Measurements from ENCODE around the gene ADAMTSL3.
"Not testable (repeated sequence)": the region's sequence is repeated elsewhere in the genome, so short reads cannot be mapped to it uniquely, and the experiment has no call there.

- not testable (repeated sequence) for TF ChIP-seq CTCF (IDR thresholded peaks at IDR 0.05; ENCODE audit: poor library complexity, severe bottlenecking); RAD21 (conservative IDR thresholded peaks at IDR 0.05); EP300 (conservative IDR thresholded peaks at IDR 0.05; ENCODE audit: poor library complexity, severe bottlenecking); REST (IDR thresholded peaks at IDR 0.05; ENCODE audit: borderline replicate concordance)
These were observed 48.4 kb downstream of the ADAMTSL3 start for GRCh38 chr15:83702314-83702713.

All from neural cell (in vitro differentiated cells).